ENCODE measurements around the gene COL5A1.
"Not testable (repeated sequence)": the region's sequence is repeated elsewhere in the genome, so short reads cannot be mapped to it uniquely, and the experiment has no call there.

COL5A1 gene

GRCh38 chr9:134715536-134715935 is 73.9 kb downstream of the COL5A1 start:
- H3K4me1 ChIP-seq (ENCODE audit: control insufficient read depth, insufficient read depth, low read length), result peaks cover 15% of the 10 kb centered on the region
- H3K4me3 ChIP-seq (ENCODE audit: low read length); H3K27me3 ChIP-seq (ENCODE audit: control insufficient read depth, insufficient read depth, low read length); H3K9ac ChIP-seq (ENCODE audit: low read length); H3K36me3 ChIP-seq (ENCODE audit: control insufficient read depth, insufficient read depth, low read length); H3K27ac ChIP-seq (ENCODE audit: low read depth, low read length): not testable (repeated sequence)

- H3K9ac ChIP-seq (ENCODE audit: low read length), result no peak overlapping the region
- peaks cover 13% of the 10 kb centered on the region for H3K4me1 ChIP-seq (ENCODE audit: control insufficient read depth, insufficient read depth, low read length)
- H3K36me3 ChIP-seq (ENCODE audit: control insufficient read depth, insufficient read depth, low read length), result peaks cover 5% of the 10 kb centered on the region
- no peaks in the 10 kb centered on the region for H3K27me3 ChIP-seq (ENCODE audit: control insufficient read depth, insufficient read depth, low read length)
- H3K4me3 ChIP-seq (ENCODE audit: low read length), result no peak overlapping the region
- no peak overlapping the region for H3K27ac ChIP-seq (ENCODE audit: low read depth, low read length)
Observed at GRCh38 chr9:134716067-134716466, 74.5 kb downstream of the COL5A1 start.

- H3K4me1 ChIP-seq (ENCODE audit: control insufficient read depth, insufficient read depth, low read length), result peaks cover 7% of the 10 kb centered on the region
- no peaks in the 10 kb centered on the region for H3K27me3 ChIP-seq (ENCODE audit: control insufficient read depth, insufficient read depth, low read length)
- no peak overlapping the region for H3K27ac ChIP-seq (ENCODE audit: low read depth, low read length)
- no peak overlapping the region for H3K9ac ChIP-seq (ENCODE audit: low read length)
- H3K36me3 ChIP-seq (ENCODE audit: control insufficient read depth, insufficient read depth, low read length), result peaks cover 5% of the 10 kb centered on the region
- H3K4me3 ChIP-seq (ENCODE audit: low read length), result no peak overlapping the region
Observed at GRCh38 chr9:134717056-134717455, 75.5 kb downstream of the COL5A1 start.

GRCh38 chr9:134717924-134718645 is 76.5 kb downstream of the COL5A1 start:
- H3K27ac ChIP-seq (ENCODE audit: low read depth, low read length), result no peak overlapping the region
- H3K36me3 ChIP-seq (ENCODE audit: control insufficient read depth, insufficient read depth, low read length), result peaks cover 5% of the 10 kb centered on the region
- no peaks in the 10 kb centered on the region for H3K27me3 ChIP-seq (ENCODE audit: control insufficient read depth, insufficient read depth, low read length)
- H3K9ac ChIP-seq (ENCODE audit: low read length), result no peak overlapping the region
- no peak overlapping the region for H3K4me3 ChIP-seq (ENCODE audit: low read length)
- H3K4me1 ChIP-seq (ENCODE audit: control insufficient read depth, insufficient read depth, low read length), result peaks cover 1% of the 10 kb centered on the region

- Histone ChIP-seq H3K36me3 (ENCODE audit: control insufficient read depth, insufficient read depth, low read length) (peaks cover 5% of the 10 kb centered on the region), H3K4me1 (ENCODE audit: control insufficient read depth, insufficient read depth, low read length) (peaks cover 4% of the 10 kb centered on the region), H3K4me3 (ENCODE audit: low read length) (no peak overlapping the region), H3K9ac (ENCODE audit: low read length) (no peak overlapping the region), H3K27ac (ENCODE audit: low read depth, low read length) (no peak overlapping the region), H3K27me3 (ENCODE audit: control insufficient read depth, insufficient read depth, low read length) (no peaks in the 10 kb centered on the region)
Observed at GRCh38 chr9:134719331-134719730, 77.7 kb downstream of the COL5A1 start.

GRCh38 chr9:134720136-134720753 is 78.6 kb downstream of the COL5A1 start:
- Histone ChIP-seq H3K36me3 (ENCODE audit: control insufficient read depth, insufficient read depth, low read length) (peaks cover 5% of the 10 kb centered on the region), H3K4me1 (ENCODE audit: control insufficient read depth, insufficient read depth, low read length) (peaks cover 9% of the 10 kb centered on the region), H3K4me3 (ENCODE audit: low read length) (no peak overlapping the region), H3K9ac (ENCODE audit: low read length) (no peak overlapping the region), H3K27ac (ENCODE audit: low read depth, low read length) (no peak overlapping the region), H3K27me3 (ENCODE audit: control insufficient read depth, insufficient read depth, low read length) (no peaks in the 10 kb centered on the region)

GRCh38 chr9:134720796-134721195 is 79.2 kb downstream of the COL5A1 start:
- Histone ChIP-seq H3K27ac (ENCODE audit: low read depth, low read length) (no peak overlapping the region), H3K36me3 (ENCODE audit: control insufficient read depth, insufficient read depth, low read length) (peaks cover 5% of the 10 kb centered on the region), H3K4me1 (ENCODE audit: control insufficient read depth, insufficient read depth, low read length) (peaks cover 9% of the 10 kb centered on the region), H3K4me3 (ENCODE audit: low read length) (no peak overlapping the region), H3K9ac (ENCODE audit: low read length) (no peak overlapping the region), H3K27me3 (ENCODE audit: control insufficient read depth, insufficient read depth, low read length) (no peaks in the 10 kb centered on the region)

GRCh38 chr9:134721344-134721743 is 79.7 kb downstream of the COL5A1 start:
- Histone ChIP-seq H3K4me1 (ENCODE audit: control insufficient read depth, insufficient read depth, low read length) (peaks cover 9% of the 10 kb centered on the region), H3K4me3 (ENCODE audit: low read length) (no peak overlapping the region), H3K9ac (ENCODE audit: low read length) (no peak overlapping the region), H3K27ac (ENCODE audit: low read depth, low read length) (no peak overlapping the region), H3K27me3 (ENCODE audit: control insufficient read depth, insufficient read depth, low read length) (no peaks in the 10 kb centered on the region), H3K36me3 (ENCODE audit: control insufficient read depth, insufficient read depth, low read length) (peaks cover 5% of the 10 kb centered on the region)

GRCh38 chr9:134722120-134722701 is 80.6 kb downstream of the COL5A1 start:
- H3K27ac ChIP-seq (ENCODE audit: low read depth, low read length), result no peak overlapping the region
- no peaks in the 10 kb centered on the region for H3K27me3 ChIP-seq (ENCODE audit: control insufficient read depth, insufficient read depth, low read length)
- H3K4me3 ChIP-seq (ENCODE audit: low read length), result no peak overlapping the region
- peaks cover 2% of the 10 kb centered on the region for H3K36me3 ChIP-seq (ENCODE audit: control insufficient read depth, insufficient read depth, low read length)
- no peak overlapping the region for H3K9ac ChIP-seq (ENCODE audit: low read length)
- H3K4me1 ChIP-seq (ENCODE audit: control insufficient read depth, insufficient read depth, low read length), result peaks cover 9% of the 10 kb centered on the region

- Histone ChIP-seq H3K9ac (ENCODE audit: low read length) (no peak overlapping the region), H3K4me1 (ENCODE audit: control insufficient read depth, insufficient read depth, low read length) (peaks cover 9% of the 10 kb centered on the region), H3K36me3 (ENCODE audit: control insufficient read depth, insufficient read depth, low read length) (peaks cover 2% of the 10 kb centered on the region), H3K27ac (ENCODE audit: low read depth, low read length) (no peak overlapping the region), H3K4me3 (ENCODE audit: low read length) (no peak overlapping the region), H3K27me3 (ENCODE audit: control insufficient read depth, insufficient read depth, low read length) (no peaks in the 10 kb centered on the region)
Observed at GRCh38 chr9:134723037-134723436, 81.4 kb downstream of the COL5A1 start.

GRCh38 chr9:134723491-134724190 is 82.0 kb downstream of the COL5A1 start:
- H3K27ac ChIP-seq (ENCODE audit: low read depth, low read length), result no peak overlapping the region
- H3K36me3 ChIP-seq (ENCODE audit: control insufficient read depth, insufficient read depth, low read length), result peaks cover 8% of the 10 kb centered on the region
- H3K9ac ChIP-seq (ENCODE audit: low read length), result no peak overlapping the region
- no peaks in the 10 kb centered on the region for H3K27me3 ChIP-seq (ENCODE audit: control insufficient read depth, insufficient read depth, low read length)
- no peak overlapping the region for H3K4me3 ChIP-seq (ENCODE audit: low read length)
- peaks cover 9% of the 10 kb centered on the region for H3K4me1 ChIP-seq (ENCODE audit: control insufficient read depth, insufficient read depth, low read length)

- no peaks in the 10 kb centered on the region for H3K27me3 ChIP-seq (ENCODE audit: control insufficient read depth, insufficient read depth, low read length)
- peak overlapping the region; percentile 2 for H3K27ac ChIP-seq (ENCODE audit: low read depth, low read length)
- H3K9ac ChIP-seq (ENCODE audit: low read length), result no peak overlapping the region
- H3K4me3 ChIP-seq (ENCODE audit: low read length), result no peak overlapping the region
- peaks cover 9% of the 10 kb centered on the region for H3K4me1 ChIP-seq (ENCODE audit: control insufficient read depth, insufficient read depth, low read length)
- peaks cover 5% of the 10 kb centered on the region for H3K36me3 ChIP-seq (ENCODE audit: control insufficient read depth, insufficient read depth, low read length)
Observed at GRCh38 chr9:134724202-134724911, 82.8 kb downstream of the COL5A1 start.

All from rectal smooth muscle tissue (tissue), 1 donor.